ENCODE measurements around the gene KLHL10. TPM values are rescaled to one million over a fixed set of nuclear protein-coding genes. Genes with fewer than 3 reads are reported as not detected.

The KLHL10 gene
- total RNA-seq, 2 experiments from 2014 or later, result not detected

DNA sequence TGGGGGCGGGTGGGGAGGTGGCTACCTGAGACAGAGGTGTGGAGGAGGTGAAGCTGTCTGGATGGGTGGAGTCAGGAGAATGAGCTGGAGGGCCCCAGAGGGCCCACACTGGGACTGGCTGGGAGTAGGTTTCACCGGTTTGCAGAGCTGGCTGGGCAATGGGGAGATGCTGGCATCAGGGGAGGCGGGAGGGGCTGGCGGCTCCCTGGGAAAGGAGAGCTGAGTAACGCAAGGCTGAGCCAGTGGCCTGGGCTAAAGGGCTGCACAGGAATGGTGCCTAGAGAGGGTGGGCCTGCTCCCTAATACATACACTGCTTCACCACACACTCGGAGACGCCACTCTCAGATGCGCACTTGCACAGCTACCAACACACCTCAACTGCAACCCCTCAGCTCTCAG lies 38.3 kb upstream of the KLHL10 start:
- ChIA-PET POLR2A (no interaction called here), CTCF (no interaction called here)
- Histone ChIP-seq H3K27me3 (ENCODE audit: control insufficient read depth in 1 of 2, insufficient read depth in 2 of 2, low read length in 2 of 2) (no peaks in the 10 kb centered on the region), H3K9me3 (ENCODE audit: control insufficient read depth in 1 of 2, insufficient read depth in 1 of 2, low read length in 2 of 2) (no peaks in the 10 kb centered on the region), H3K36me3 (ENCODE audit: insufficient read depth, low read length) (no peaks in the 10 kb centered on the region), H3K27ac (ENCODE audit: low read depth in 1 of 2, low read length in 2 of 2) (no peak overlapping the region), H3K4me1 (ENCODE audit: insufficient read depth, low read length) (peaks cover 12% of the 10 kb centered on the region), H3K4me3 (ENCODE audit: low read length) (no peak overlapping the region)
- DNase-seq, result no peak
- Mint-ChIP-seq H3K9me3 (no peaks in the 10 kb centered on the region), H3K27me3 (peaks cover 5% of the 10 kb centered on the region), H3K4me1 (ENCODE audit: low read depth) (peaks cover 5% of the 10 kb centered on the region), H3K4me3 (no peak overlapping the region), H3K27ac (no peak overlapping the region), H3K36me3 (ENCODE audit: low read depth) (no peaks in the 10 kb centered on the region)
- TF ChIP-seq, protein P1, sequence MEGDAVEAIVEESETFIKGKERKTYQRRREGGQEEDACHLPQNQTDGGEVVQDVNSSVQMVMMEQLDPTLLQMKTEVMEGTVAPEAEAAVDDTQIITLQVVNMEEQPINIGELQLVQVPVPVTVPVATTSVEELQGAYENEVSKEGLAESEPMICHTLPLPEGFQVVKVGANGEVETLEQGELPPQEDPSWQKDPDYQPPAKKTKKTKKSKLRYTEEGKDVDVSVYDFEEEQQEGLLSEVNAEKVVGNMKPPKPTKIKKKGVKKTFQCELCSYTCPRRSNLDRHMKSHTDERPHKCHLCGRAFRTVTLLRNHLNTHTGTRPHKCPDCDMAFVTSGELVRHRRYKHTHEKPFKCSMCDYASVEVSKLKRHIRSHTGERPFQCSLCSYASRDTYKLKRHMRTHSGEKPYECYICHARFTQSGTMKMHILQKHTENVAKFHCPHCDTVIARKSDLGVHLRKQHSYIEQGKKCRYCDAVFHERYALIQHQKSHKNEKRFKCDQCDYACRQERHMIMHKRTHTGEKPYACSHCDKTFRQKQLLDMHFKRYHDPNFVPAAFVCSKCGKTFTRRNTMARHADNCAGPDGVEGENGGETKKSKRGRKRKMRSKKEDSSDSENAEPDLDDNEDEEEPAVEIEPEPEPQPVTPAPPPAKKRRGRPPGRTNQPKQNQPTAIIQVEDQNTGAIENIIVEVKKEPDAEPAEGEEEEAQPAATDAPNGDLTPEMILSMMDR (IDR thresholded peaks at IDR 0.05), result no peak
- intact Hi-C loops (cut with DNase I, micrococcal nuclease), result no loop called here
- no peak for ATAC-seq (ENCODE audit: poor library complexity)

GRCh38 chr17:41800601-41801373 lies 36.8 kb upstream of the KLHL10 start:
- no peak overlapping the region for H3K27ac Mint-ChIP-seq
- H3K9me3 Mint-ChIP-seq, result no peaks in the 10 kb centered on the region
- Histone ChIP-seq H3K4me3 (ENCODE audit: low read length) (no peak overlapping the region), H3K36me3 (ENCODE audit: insufficient read depth, low read length) (no peaks in the 10 kb centered on the region), H3K4me1 (ENCODE audit: insufficient read depth, low read length) (peaks cover 12% of the 10 kb centered on the region), H3K27me3 (ENCODE audit: control insufficient read depth in 1 of 2, insufficient read depth in 2 of 2, low read length in 2 of 2) (no peaks in the 10 kb centered on the region), H3K27ac (ENCODE audit: low read depth in 1 of 2, low read length in 2 of 2) (no peak overlapping the region), H3K9me3 (ENCODE audit: control insufficient read depth in 1 of 2, insufficient read depth in 1 of 2, low read length in 2 of 2) (no peaks in the 10 kb centered on the region)
- peaks cover 5% of the 10 kb centered on the region for H3K27me3 Mint-ChIP-seq
- TF ChIP-seq, protein P1 (IDR thresholded peaks at IDR 0.05), result no peak
- peak; percentile 28 for ATAC-seq (ENCODE audit: poor library complexity)
- DNase-seq, result peak in 3 of 14 experiments; percentile 14 to 47 (median 46)
- CTCF ChIA-PET, result interaction anchor here (1.4 to 2.2 kb wide), 4 partner anchors 11 to 63 kb away, joined by 3 to 11 read pairs (median 8); partner anchors contain the start of genes JUP and P3H4
- H3K4me1 Mint-ChIP-seq (ENCODE audit: low read depth), result peaks cover 5% of the 10 kb centered on the region
- intact Hi-C loops (cut with DNase I, micrococcal nuclease), result loop anchor here (1.0 kb wide), 1 partner anchor 62 kb away; no protein-coding TSS in a partner anchor
- no peak overlapping the region for H3K4me3 Mint-ChIP-seq
- no peaks in the 10 kb centered on the region for H3K36me3 Mint-ChIP-seq (ENCODE audit: low read depth)
- POLR2A ChIA-PET, result interaction anchor here (0.9 to 1.6 kb wide), 2 partner anchors 10 to 11 kb away, joined by 3 to 5 read pairs; partner anchors contain the start of gene P3H4

DNA sequence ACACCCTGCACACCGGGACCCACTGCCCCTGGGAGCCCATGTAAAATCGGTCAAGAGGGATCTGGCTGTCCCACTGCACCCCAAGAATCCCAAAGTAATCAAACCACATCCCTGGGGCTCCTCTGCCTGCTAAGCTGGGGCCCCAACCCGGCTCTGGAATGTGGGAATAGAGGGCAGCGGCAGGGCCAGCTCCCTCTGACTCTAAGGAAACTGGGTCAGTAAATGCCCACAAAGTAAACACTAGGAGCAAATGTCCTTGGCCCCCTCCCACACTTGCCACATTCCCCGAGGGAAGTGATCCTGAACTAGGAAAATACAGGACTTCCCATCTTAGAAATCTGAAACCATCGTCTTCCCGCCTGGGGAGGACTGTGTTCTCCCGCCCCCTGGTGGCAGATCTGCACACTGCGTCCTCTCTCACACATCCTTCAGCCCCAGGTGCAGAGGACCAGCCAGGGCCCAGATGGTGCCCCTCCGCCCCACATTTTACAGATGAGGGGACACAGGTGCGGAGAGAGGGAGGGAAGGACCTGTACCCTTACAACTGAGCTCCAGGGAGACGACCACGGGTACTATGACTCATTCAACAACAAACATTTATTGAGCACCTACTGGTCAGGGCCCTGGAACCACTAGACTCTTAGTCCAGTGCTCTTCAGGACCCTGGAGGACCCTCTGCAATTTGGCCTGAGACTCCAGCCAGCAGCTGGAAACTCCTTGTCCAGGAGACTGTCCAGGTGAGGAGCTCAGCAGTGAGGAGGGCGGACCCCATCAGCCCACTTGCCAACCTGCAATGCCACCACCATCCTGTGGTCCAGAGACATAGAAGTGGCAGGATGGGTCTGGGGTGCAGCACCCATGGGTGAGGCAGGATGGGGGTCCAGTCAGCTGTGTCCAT lies 36.0 kb upstream of the KLHL10 start:
- H3K27ac Mint-ChIP-seq, result no peak overlapping the region
- no peak overlapping the region for H3K27ac ChIP-seq (ENCODE audit: low read depth in 1 of 2, low read length in 2 of 2)
- no peaks in the 10 kb centered on the region for H3K36me3 Mint-ChIP-seq (ENCODE audit: low read depth)
- H3K9me3 Mint-ChIP-seq, result no peaks in the 10 kb centered on the region
- H3K4me3 Mint-ChIP-seq, result no peak overlapping the region
- no peak overlapping the region for H3K4me3 ChIP-seq (ENCODE audit: low read length)
- ChIA-PET POLR2A (interaction anchor here (0.6 to 1.6 kb wide), 2 partner anchors 10 to 1689 kb away, joined by 3 to 5 read pairs; partner anchors contain the start of gene P3H4), CTCF (interaction anchor here (0.6 to 2.2 kb wide), 7 partner anchors 10 to 581 kb away, joined by 3 to 11 read pairs (median 4); partner anchors contain the start of genes JUP and P3H4)
- H3K4me1 Mint-ChIP-seq (ENCODE audit: low read depth), result peaks cover 5% of the 10 kb centered on the region
- no peaks in the 10 kb centered on the region for H3K9me3 ChIP-seq (ENCODE audit: control insufficient read depth in 1 of 2, insufficient read depth in 1 of 2, low read length in 2 of 2)
- DNase-seq, result peak; percentile 58 to 86 (median 72)
- peaks cover 5% of the 10 kb centered on the region for H3K27me3 Mint-ChIP-seq
- ATAC-seq (ENCODE audit: poor library complexity), result peak; percentile 93
- peaks cover 12% of the 10 kb centered on the region for H3K4me1 ChIP-seq (ENCODE audit: insufficient read depth, low read length)
- intact Hi-C loops (cut with DNase I, micrococcal nuclease), result loop anchor here (1.0 kb wide), 1 partner anchor 63 kb away; no protein-coding TSS in a partner anchor
- no peaks in the 10 kb centered on the region for H3K27me3 ChIP-seq (ENCODE audit: control insufficient read depth in 1 of 2, insufficient read depth in 2 of 2, low read length in 2 of 2)
- TF ChIP-seq, protein P1 (IDR thresholded peaks at IDR 0.05), result peak; percentile 96
- no peaks in the 10 kb centered on the region for H3K36me3 ChIP-seq (ENCODE audit: insufficient read depth, low read length)

Measured in CD4-positive, alpha-beta T cell (primary cell).